Stomach (tissue), 9 donors: ENCODE measurements around the gene GNAO1. TPM values are rescaled to one million over a fixed set of nuclear protein-coding genes. Genes with fewer than 3 reads are reported as not detected.

Experiments used
- DNase-seq, 2 donors: peaks; one replicate each; pipeline versions ENCODE4 v3.0.0 to v3.0.0-alpha.2; 2013 to 2019
- H3K27ac ChIP-seq, 5 donors: fragments of 200-600 bp in 4 of 5; sonication (generic) in 4 of 5; one replicate each; pipeline ENCODE4 v1.5.1; 2013 to 2019; ENCODE audit warnings: mild to moderate bottlenecking in 1 of 5, moderate library complexity in 1 of 5
- H3K27me3 ChIP-seq, 3 donors: fragments of 200-600 bp; sonication (generic); one replicate each; pipeline ENCODE4 v1.5.1; 2017 to 2019; ENCODE audit warnings: mixed run types in 1 of 3
- H3K36me3 ChIP-seq, 4 donors: fragments of 200-600 bp; sonication (generic); 1 replicate in 3 of 4; 2 replicates in 1 of 4; pipeline ENCODE4 v1.5.1; 2016 to 2019
- H3K4me1 ChIP-seq, 4 donors: fragments of 200-600 bp; sonication (generic); one replicate each; pipeline ENCODE4 v1.5.1; 2016 to 2019
- H3K4me3 ChIP-seq, 4 donors: fragments of 200-600 bp; sonication (generic) in 3 of 4; one replicate each; pipeline ENCODE4 v1.5.1; 2016 to 2019; ENCODE audit warnings: mild to moderate bottlenecking in 1 of 4
- H3K9me3 ChIP-seq, 4 donors: fragments of 200-600 bp; sonication (generic); one replicate each; pipeline ENCODE4 v1.5.1; 2016 to 2019
- EP300 ChIP-seq: sonication (generic); formaldehyde crosslinking; IDR thresholded peaks from one replicate; pipeline ENCODE4 v1.6.1; 2017; ENCODE audit warnings: antibody characterized with exemption
- POLR2A ChIP-seq, 4 donors: fragments of 450-650 bp; IDR thresholded peaks; one replicate each; pipeline ENCODE4 v1.6.1; 2016; ENCODE audit warnings: antibody characterized with exemption in 4 of 4, control low read depth in 2 of 4, mild to moderate bottlenecking in 1 of 4, moderate library complexity in 1 of 4
- POLR2AphosphoS5 ChIP-seq, 3 donors: sonication (generic); formaldehyde crosslinking; IDR thresholded peaks; one replicate each; pipeline ENCODE4 v1.6.1; 2016; ENCODE audit warnings: antibody characterized with exemption in 3 of 3
- WGBS, 5 donors: extraction: QIAGEN DNeasy Blood & Tissue Kit in 3 of 5; methylation state at CpG; one replicate each; pipeline versions ENCODE4 v1.1.5 to v1.1.7; 2013 to 2018; 5-methylcytosine and 5-hydroxymethylcytosine counted together
- intact Hi-C: fragments of 100-400 bp; cut with DNase I; formaldehyde crosslinking; loops from one replicate; pipeline ENCODE4 v1.15.1; 2023; ENCODE audit warnings: low total_unique reads
- polyA plus RNA-seq, 3 donors: library from polyadenylated mRNA; stranded (reverse); fragments of 200-250 nt; gene quantifications; one replicate each; pipeline ENCODE4 v1.2.3, GENCODE V29; 2013
- total RNA-seq, 5 donors: library from RNA; depleted of rRNA; stranded (reverse); fragments of >200 nt; gene quantifications; one replicate each; pipeline versions ENCODE4 v1.1.0 to v1.2.3, GENCODE V29; 2014 to 2016
- TF ChIP-seq, protein P1 (sequence below), 7 experiments: fragments of 450-650 bp in 4 of 7; fragments of 200-600 bp in 3 of 7; sonication (generic) in 3 of 7; IDR thresholded peaks; one replicate each; pipeline ENCODE4 v1.5.1; 2016 to 2019; ENCODE audit warnings: antibody characterized with exemption in 7 of 7, control low read depth in 2 of 7, mild to moderate bottlenecking in 1 of 7
- donor health status: healthy with polysubstance abuse.
- donor health status: Bipolar disorder and iron deficiency.
- donor health status: healthy.

The GNAO1 gene
- total and polyA plus RNA-seq, 8 donors = 2.3 to 42.0 (median 4.7) TPM

DNA sequence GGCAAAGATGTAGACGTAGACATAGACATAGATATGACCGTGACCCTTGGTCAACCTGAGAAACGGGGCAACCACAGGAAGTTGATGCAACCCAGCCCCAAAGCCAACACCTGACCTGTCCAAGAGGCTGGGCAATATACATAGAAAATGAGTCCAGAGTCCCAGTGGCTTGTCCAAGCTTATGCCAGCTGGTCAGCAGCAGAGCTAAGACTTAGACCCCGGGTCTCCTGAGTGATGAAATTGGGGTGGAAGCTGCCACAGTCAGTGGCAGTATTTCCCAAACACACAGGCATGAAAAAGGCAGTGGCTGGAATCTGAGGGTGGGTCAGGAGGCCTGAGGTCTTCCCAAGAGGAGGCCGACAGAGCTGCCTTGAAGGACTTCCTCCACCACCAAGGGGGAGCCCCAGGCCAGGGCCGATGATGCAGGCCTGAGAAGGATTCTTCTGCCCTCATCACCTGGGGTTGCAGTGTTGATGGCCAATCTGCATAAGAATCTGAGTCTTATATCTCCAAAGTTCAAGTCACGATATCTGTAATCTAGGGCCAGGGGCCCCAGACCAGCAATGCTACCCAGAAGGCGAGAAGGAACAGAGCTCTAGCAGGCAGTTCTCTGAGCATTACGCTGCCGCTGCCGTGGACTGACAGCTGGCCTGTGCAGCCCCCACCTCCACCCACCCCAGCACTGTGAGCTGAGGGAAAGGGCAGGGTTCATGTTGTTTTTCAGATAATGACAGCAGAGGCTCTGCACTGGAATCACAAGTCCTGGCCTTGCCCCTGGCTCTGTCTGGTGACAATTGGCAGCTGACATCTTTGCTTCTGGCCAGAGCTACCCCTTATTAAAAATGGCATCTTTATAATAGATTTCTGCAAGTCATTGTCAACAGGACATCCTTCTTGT, 72.7 kb downstream of the GNAO1 start:
- peak in 1 of 2 donors; percentile 62 for DNase-seq
- WGBS, 5 donors = 44 to 57% (median 51%) methylated on average over 11 of the region's 11 CpGs
- no peaks in the 10 kb centered on the region for H3K36me3 ChIP-seq
- no peaks in the 10 kb centered on the region for H3K27me3 ChIP-seq
- H3K9me3 ChIP-seq = no peaks in the 10 kb centered on the region
- TF ChIP-seq POLR2AphosphoS5 (IDR thresholded peaks at IDR 0.05) (no peak), POLR2A (IDR thresholded peaks at IDR 0.05) (no peak), EP300 (no peak)
- TF ChIP-seq, protein P1, sequence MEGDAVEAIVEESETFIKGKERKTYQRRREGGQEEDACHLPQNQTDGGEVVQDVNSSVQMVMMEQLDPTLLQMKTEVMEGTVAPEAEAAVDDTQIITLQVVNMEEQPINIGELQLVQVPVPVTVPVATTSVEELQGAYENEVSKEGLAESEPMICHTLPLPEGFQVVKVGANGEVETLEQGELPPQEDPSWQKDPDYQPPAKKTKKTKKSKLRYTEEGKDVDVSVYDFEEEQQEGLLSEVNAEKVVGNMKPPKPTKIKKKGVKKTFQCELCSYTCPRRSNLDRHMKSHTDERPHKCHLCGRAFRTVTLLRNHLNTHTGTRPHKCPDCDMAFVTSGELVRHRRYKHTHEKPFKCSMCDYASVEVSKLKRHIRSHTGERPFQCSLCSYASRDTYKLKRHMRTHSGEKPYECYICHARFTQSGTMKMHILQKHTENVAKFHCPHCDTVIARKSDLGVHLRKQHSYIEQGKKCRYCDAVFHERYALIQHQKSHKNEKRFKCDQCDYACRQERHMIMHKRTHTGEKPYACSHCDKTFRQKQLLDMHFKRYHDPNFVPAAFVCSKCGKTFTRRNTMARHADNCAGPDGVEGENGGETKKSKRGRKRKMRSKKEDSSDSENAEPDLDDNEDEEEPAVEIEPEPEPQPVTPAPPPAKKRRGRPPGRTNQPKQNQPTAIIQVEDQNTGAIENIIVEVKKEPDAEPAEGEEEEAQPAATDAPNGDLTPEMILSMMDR (IDR thresholded peaks at IDR 0.05) = no peak
- intact Hi-C loops = no loop called here
- H3K4me3 ChIP-seq = no peak overlapping the region
- H3K27ac ChIP-seq = peak overlapping the region in 4 of 5 donors; percentile 23 to 83 (median 60)
- peaks cover 0 to 59% (median 27%) of the 10 kb centered on the region in 4 donors for H3K4me1 ChIP-seq

GRCh38 chr16:56264609-56264972, 73.3 kb downstream of the GNAO1 start:
- no peaks in the 10 kb centered on the region for H3K36me3 ChIP-seq
- DNase-seq = no peak
- H3K9me3 ChIP-seq = no peaks in the 10 kb centered on the region
- peaks cover 0 to 57% (median 25%) of the 10 kb centered on the region in 4 donors for H3K4me1 ChIP-seq
- WGBS, 5 donors = 90 to 93% (median 91%) methylated on average over 2 of the region's 2 CpGs
- intact Hi-C loops = no loop called here
- no peaks in the 10 kb centered on the region for H3K27me3 ChIP-seq
- peak overlapping the region in 3 of 5 donors; percentile 15 to 90 (median 54) for H3K27ac ChIP-seq
- H3K4me3 ChIP-seq = no peak overlapping the region
- TF ChIP-seq POLR2AphosphoS5 (IDR thresholded peaks at IDR 0.05) (no peak), POLR2A (IDR thresholded peaks at IDR 0.05) (no peak), EP300 (no peak)
- TF ChIP-seq, protein P1 (IDR thresholded peaks at IDR 0.05) = no peak

- H3K4me1 ChIP-seq = peaks cover 0 to 55% (median 28%) of the 10 kb centered on the region in 4 donors
- no peaks in the 10 kb centered on the region for H3K36me3 ChIP-seq
- H3K27me3 ChIP-seq = no peaks in the 10 kb centered on the region
- WGBS, 5 donors = 73 to 90% (median 81%) methylated on average over 4 of the region's 4 CpGs
- TF ChIP-seq POLR2A (IDR thresholded peaks at IDR 0.05) (no peak), POLR2AphosphoS5 (IDR thresholded peaks at IDR 0.05) (no peak), EP300 (no peak)
- TF ChIP-seq, protein P1 (IDR thresholded peaks at IDR 0.05) = no peak
- H3K9me3 ChIP-seq = no peaks in the 10 kb centered on the region
- H3K4me3 ChIP-seq = no peak overlapping the region
- intact Hi-C loops = no loop called here
- peak overlapping the region in 2 of 5 donors; percentile 15 to 90 for H3K27ac ChIP-seq
- DNase-seq = no peak
Observed at GRCh38 chr16:56265184-56265583, 73.9 kb downstream of the GNAO1 start.

DNA sequence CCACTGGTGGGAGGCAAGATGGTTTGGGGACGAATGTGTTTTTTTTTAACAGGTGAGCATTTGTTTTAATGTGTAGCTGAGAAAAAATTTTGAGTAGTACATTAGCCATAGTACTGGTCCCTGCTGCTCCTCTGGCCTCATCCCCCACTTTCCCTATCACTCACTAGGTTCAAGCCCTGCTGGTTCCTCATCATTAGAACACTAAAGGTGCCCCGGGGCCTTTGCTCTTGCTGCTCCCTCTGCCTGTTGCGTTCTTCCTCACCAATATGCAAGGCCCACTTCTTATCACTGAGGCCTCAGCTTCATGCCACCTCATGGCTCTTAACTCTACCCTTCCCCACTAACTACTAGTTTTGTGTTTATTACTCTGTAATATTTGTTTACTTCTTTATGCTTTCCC, 74.5 kb downstream of the GNAO1 start:
- Histone ChIP-seq H3K36me3 (no peaks in the 10 kb centered on the region), H3K4me1 (peaks cover 0 to 55% (median 30%) of the 10 kb centered on the region in 4 donors), H3K27ac (peak overlapping the region in 2 of 5 donors; percentile 2 to 90), H3K27me3 (no peaks in the 10 kb centered on the region), H3K4me3 (no peak overlapping the region), H3K9me3 (no peaks in the 10 kb centered on the region)
- WGBS, 5 donors = 88 to 93% (median 90%) methylated on average over 3 of the region's 3 CpGs
- TF ChIP-seq POLR2AphosphoS5 (IDR thresholded peaks at IDR 0.05) (no peak), POLR2A (IDR thresholded peaks at IDR 0.05) (no peak), EP300 (no peak)
- TF ChIP-seq, protein P1 (IDR thresholded peaks at IDR 0.05) = no peak
- intact Hi-C loops = no loop called here
- no peak for DNase-seq
